Measurements from ENCODE around the gene APOBEC3G.

Gene APOBEC3G

GRCh38 chr22:39132281-39132680, 55.2 kb downstream of the APOBEC3G start:
- H2BK120ac ChIP-seq (ENCODE audit: low read depth, low read length): no peak overlapping the region
- no peaks in the 10 kb centered on the region for H3K9me3 ChIP-seq (ENCODE audit: control insufficient read depth, low read length)
- H2BK12ac ChIP-seq (ENCODE audit: low read length in 2 of 2): no peak overlapping the region
- H3K9ac ChIP-seq (ENCODE audit: low read length): no peak overlapping the region
- H2BK5ac ChIP-seq (ENCODE audit: low read depth, low read length, poor library complexity, severe bottlenecking): no peak overlapping the region
- peaks cover 12% of the 10 kb centered on the region for H3K4me1 ChIP-seq (ENCODE audit: control insufficient read depth, insufficient read depth, low read depth, low read length)
- no peak overlapping the region for H3K18ac ChIP-seq (ENCODE audit: low read depth in 1 of 2, low read length in 2 of 2)
- 89% methylated on average over 6 of the region's 6 CpGs for WGBS
- peaks cover 7 to 8% of the 10 kb centered on the region in 2 experiments for H3K36me3 ChIP-seq (ENCODE audit: control insufficient read depth in 1 of 2, insufficient read depth in 2 of 2, low read depth in 1 of 2, low read length in 2 of 2)
- peaks cover 0 to 13% of the 10 kb centered on the region in 2 experiments for H3K27me3 ChIP-seq (ENCODE audit: control insufficient read depth in 1 of 2, insufficient read depth in 1 of 2, low read length in 2 of 2)
- no peak overlapping the region for H2BK15ac ChIP-seq (ENCODE audit: low read depth, poor library complexity, severe bottlenecking)
- H3K23ac ChIP-seq (ENCODE audit: low read length in 2 of 2): no peak overlapping the region
- H2AFZ ChIP-seq (ENCODE audit: low read depth, low read length): no peak overlapping the region
- no peak overlapping the region for H3K27ac ChIP-seq (ENCODE audit: low read length, poor library complexity, severe bottlenecking)
- no peak overlapping the region for H4K8ac ChIP-seq (ENCODE audit: low read length)
- H2AK5ac ChIP-seq (ENCODE audit: low read length, severe bottlenecking): no peak overlapping the region
- H3K79me1 ChIP-seq (replicated peaks; ENCODE audit: low read length, poor library complexity, severe bottlenecking): no peaks in the 10 kb centered on the region
- H3K4me3 ChIP-seq (ENCODE audit: insufficient read depth in 1 of 2, low read depth in 1 of 2, low read length in 2 of 2): no peak overlapping the region
- H3K4me2 ChIP-seq (ENCODE audit: low read length, poor library complexity, severe bottlenecking): no peak overlapping the region
- H3K14ac ChIP-seq (ENCODE audit: low read length in 2 of 2): peak overlapping the region in 1 of 2 experiments; percentile 31
- no peak overlapping the region for H3K4ac ChIP-seq (ENCODE audit: low read depth in 1 of 2, low read length in 2 of 2)
- H4K91ac ChIP-seq (ENCODE audit: low read length): no peak overlapping the region
- no peak for DNase-seq

GRCh38 chr22:39132871-39133524, 55.9 kb downstream of the APOBEC3G start:
- no peak overlapping the region for H3K9ac ChIP-seq (ENCODE audit: low read length)
- no peak overlapping the region for H3K4me3 ChIP-seq (ENCODE audit: insufficient read depth in 1 of 2, low read depth in 1 of 2, low read length in 2 of 2)
- H3K27ac ChIP-seq (ENCODE audit: low read length, poor library complexity, severe bottlenecking): no peak overlapping the region
- H4K91ac ChIP-seq (ENCODE audit: low read length): no peak overlapping the region
- H3K14ac ChIP-seq (ENCODE audit: low read length in 2 of 2): no peak overlapping the region
- no peak overlapping the region for H2BK120ac ChIP-seq (ENCODE audit: low read depth, low read length)
- H2AK5ac ChIP-seq (ENCODE audit: low read length, severe bottlenecking): no peak overlapping the region
- H3K4me1 ChIP-seq (ENCODE audit: control insufficient read depth, insufficient read depth, low read depth, low read length): peaks cover 12% of the 10 kb centered on the region
- no peak overlapping the region for H3K4me2 ChIP-seq (ENCODE audit: low read length, poor library complexity, severe bottlenecking)
- H3K36me3 ChIP-seq (ENCODE audit: control insufficient read depth in 1 of 2, insufficient read depth in 2 of 2, low read depth in 1 of 2, low read length in 2 of 2): peaks cover 7 to 8% of the 10 kb centered on the region in 2 experiments
- H2BK5ac ChIP-seq (ENCODE audit: low read depth, low read length, poor library complexity, severe bottlenecking): no peak overlapping the region
- DNase-seq: no peak
- H3K79me1 ChIP-seq (replicated peaks; ENCODE audit: low read length, poor library complexity, severe bottlenecking): no peaks in the 10 kb centered on the region
- peaks cover 0 to 13% of the 10 kb centered on the region in 2 experiments for H3K27me3 ChIP-seq (ENCODE audit: control insufficient read depth in 1 of 2, insufficient read depth in 1 of 2, low read length in 2 of 2)
- H3K4ac ChIP-seq (ENCODE audit: low read depth in 1 of 2, low read length in 2 of 2): no peak overlapping the region
- H2BK15ac ChIP-seq (ENCODE audit: low read depth, poor library complexity, severe bottlenecking): no peak overlapping the region
- H3K18ac ChIP-seq (ENCODE audit: low read depth in 1 of 2, low read length in 2 of 2): no peak overlapping the region
- no peak overlapping the region for H4K8ac ChIP-seq (ENCODE audit: low read length)
- no peak overlapping the region for H2AFZ ChIP-seq (ENCODE audit: low read depth, low read length)
- no peaks in the 10 kb centered on the region for H3K9me3 ChIP-seq (ENCODE audit: control insufficient read depth, low read length)
- 91% methylated on average over 20 of the region's 22 CpGs for WGBS
- H2BK12ac ChIP-seq (ENCODE audit: low read length in 2 of 2): no peak overlapping the region
- H3K23ac ChIP-seq (ENCODE audit: low read length in 2 of 2): no peak overlapping the region

GRCh38 chr22:39133871-39134270, 56.8 kb downstream of the APOBEC3G start:
- Histone ChIP-seq H3K14ac (ENCODE audit: low read length in 2 of 2) (no peak overlapping the region), H3K36me3 (ENCODE audit: control insufficient read depth in 1 of 2, insufficient read depth in 2 of 2, low read depth in 1 of 2, low read length in 2 of 2) (peaks cover 7 to 8% of the 10 kb centered on the region in 2 experiments), H3K79me1 (replicated peaks; ENCODE audit: low read length, poor library complexity, severe bottlenecking) (no peaks in the 10 kb centered on the region), H2BK12ac (ENCODE audit: low read length in 2 of 2) (no peak overlapping the region), H3K27ac (ENCODE audit: low read length, poor library complexity, severe bottlenecking) (no peak overlapping the region), H4K8ac (ENCODE audit: low read length) (no peak overlapping the region), H3K4me1 (ENCODE audit: control insufficient read depth, insufficient read depth, low read depth, low read length) (peaks cover 12% of the 10 kb centered on the region), H3K4ac (ENCODE audit: low read depth in 1 of 2, low read length in 2 of 2) (no peak overlapping the region), H2BK5ac (ENCODE audit: low read depth, low read length, poor library complexity, severe bottlenecking) (no peak overlapping the region), H2BK120ac (ENCODE audit: low read depth, low read length) (no peak overlapping the region), H4K91ac (ENCODE audit: low read length) (no peak overlapping the region), H3K9me3 (ENCODE audit: control insufficient read depth, low read length) (no peaks in the 10 kb centered on the region), H3K18ac (ENCODE audit: low read depth in 1 of 2, low read length in 2 of 2) (no peak overlapping the region), H2AK5ac (ENCODE audit: low read length, severe bottlenecking) (no peak overlapping the region), H3K9ac (ENCODE audit: low read length) (no peak overlapping the region), H3K4me2 (ENCODE audit: low read length, poor library complexity, severe bottlenecking) (no peak overlapping the region), H2AFZ (ENCODE audit: low read depth, low read length) (no peak overlapping the region), H3K27me3 (ENCODE audit: control insufficient read depth in 1 of 2, insufficient read depth in 1 of 2, low read length in 2 of 2) (peaks cover 0 to 13% of the 10 kb centered on the region in 2 experiments), H3K23ac (ENCODE audit: low read length in 2 of 2) (no peak overlapping the region), H3K4me3 (ENCODE audit: insufficient read depth in 1 of 2, low read depth in 1 of 2, low read length in 2 of 2) (no peak overlapping the region), H2BK15ac (ENCODE audit: low read depth, poor library complexity, severe bottlenecking) (no peak overlapping the region)
- DNase-seq: no peak
- WGBS: 91% methylated on average over 12 of the region's 17 CpGs

GRCh38 chr22:39134366-39135091, 57.5 kb downstream of the APOBEC3G start:
- Histone ChIP-seq H2BK120ac (ENCODE audit: low read depth, low read length) (no peak overlapping the region), H3K4me2 (ENCODE audit: low read length, poor library complexity, severe bottlenecking) (no peak overlapping the region), H3K9ac (ENCODE audit: low read length) (no peak overlapping the region), H3K79me1 (replicated peaks; ENCODE audit: low read length, poor library complexity, severe bottlenecking) (no peaks in the 10 kb centered on the region), H3K23ac (ENCODE audit: low read length in 2 of 2) (no peak overlapping the region), H2AFZ (ENCODE audit: low read depth, low read length) (no peak overlapping the region), H3K14ac (ENCODE audit: low read length in 2 of 2) (no peak overlapping the region), H3K27ac (ENCODE audit: low read length, poor library complexity, severe bottlenecking) (no peak overlapping the region), H2BK12ac (ENCODE audit: low read length in 2 of 2) (no peak overlapping the region), H2AK5ac (ENCODE audit: low read length, severe bottlenecking) (no peak overlapping the region), H3K4me3 (ENCODE audit: insufficient read depth in 1 of 2, low read depth in 1 of 2, low read length in 2 of 2) (no peak overlapping the region), H3K9me3 (ENCODE audit: control insufficient read depth, low read length) (no peaks in the 10 kb centered on the region), H2BK15ac (ENCODE audit: low read depth, poor library complexity, severe bottlenecking) (no peak overlapping the region), H3K27me3 (ENCODE audit: control insufficient read depth in 1 of 2, insufficient read depth in 1 of 2, low read length in 2 of 2) (peaks cover 0 to 13% of the 10 kb centered on the region in 2 experiments), H4K91ac (ENCODE audit: low read length) (no peak overlapping the region), H4K8ac (ENCODE audit: low read length) (no peak overlapping the region), H3K4me1 (ENCODE audit: control insufficient read depth, insufficient read depth, low read depth, low read length) (peaks cover 12% of the 10 kb centered on the region), H3K18ac (ENCODE audit: low read depth in 1 of 2, low read length in 2 of 2) (no peak overlapping the region), H3K4ac (ENCODE audit: low read depth in 1 of 2, low read length in 2 of 2) (no peak overlapping the region), H3K36me3 (ENCODE audit: control insufficient read depth in 1 of 2, insufficient read depth in 2 of 2, low read depth in 1 of 2, low read length in 2 of 2) (peaks cover 7 to 8% of the 10 kb centered on the region in 2 experiments), H2BK5ac (ENCODE audit: low read depth, low read length, poor library complexity, severe bottlenecking) (no peak overlapping the region)
- 91% methylated on average over 32 of the region's 35 CpGs for WGBS
- DNase-seq: no peak
